Activated CD4-positive, alpha-beta T cell treated with anti-CD3 and anti-CD28 coated beads, Interleukin-2, amount 50 U/mL, for 4 hours (primary cell): Measurements from ENCODE around the gene HACD1.

Source experiments
- DNase-seq, 2 experiments: peaks; one replicate each; pipeline ENCODE4 v3.0.0-alpha.2; 2020

The HACD1 gene, protein sequence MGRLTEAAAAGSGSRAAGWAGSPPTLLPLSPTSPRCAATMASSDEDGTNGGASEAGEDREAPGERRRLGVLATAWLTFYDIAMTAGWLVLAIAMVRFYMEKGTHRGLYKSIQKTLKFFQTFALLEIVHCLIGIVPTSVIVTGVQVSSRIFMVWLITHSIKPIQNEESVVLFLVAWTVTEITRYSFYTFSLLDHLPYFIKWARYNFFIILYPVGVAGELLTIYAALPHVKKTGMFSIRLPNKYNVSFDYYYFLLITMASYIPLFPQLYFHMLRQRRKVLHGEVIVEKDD

GRCh38 chr10:17617031-17617911, at the start of gene HACD1:
TSS of gene HACD1 (minus strand) at chr10:17617374. CDS start at chr10:17617339, 35 bp downstream.
- peak; percentile 23 to 38 for DNase-seq

DNA sequence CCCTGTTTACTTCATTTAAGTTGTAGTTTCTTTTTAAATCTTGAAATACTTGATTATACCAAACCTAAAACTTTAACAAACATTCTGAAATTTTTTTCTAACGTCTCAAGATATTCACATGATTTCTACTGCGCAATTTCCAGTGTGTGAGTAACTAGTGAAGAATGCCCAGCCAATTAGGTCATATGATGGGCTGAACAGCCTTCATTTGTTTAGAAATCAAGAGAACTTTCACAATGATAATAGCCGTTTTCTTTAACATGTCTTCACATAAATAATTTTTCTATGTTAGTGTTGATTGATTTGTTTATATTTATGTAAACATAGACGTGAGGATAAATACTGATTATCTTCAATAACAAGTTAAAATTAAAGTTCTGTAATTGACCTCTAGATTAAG, 48.6 kb upstream of the HACD1 start:
- DNase-seq, result no peak

GRCh38 chr10:17663450-17663849, 46.3 kb upstream of the HACD1 start:
- no peak for DNase-seq

GRCh38 chr10:17662193-17663138, 45.3 kb upstream of the HACD1 start:
- no peak for DNase-seq

DNA sequence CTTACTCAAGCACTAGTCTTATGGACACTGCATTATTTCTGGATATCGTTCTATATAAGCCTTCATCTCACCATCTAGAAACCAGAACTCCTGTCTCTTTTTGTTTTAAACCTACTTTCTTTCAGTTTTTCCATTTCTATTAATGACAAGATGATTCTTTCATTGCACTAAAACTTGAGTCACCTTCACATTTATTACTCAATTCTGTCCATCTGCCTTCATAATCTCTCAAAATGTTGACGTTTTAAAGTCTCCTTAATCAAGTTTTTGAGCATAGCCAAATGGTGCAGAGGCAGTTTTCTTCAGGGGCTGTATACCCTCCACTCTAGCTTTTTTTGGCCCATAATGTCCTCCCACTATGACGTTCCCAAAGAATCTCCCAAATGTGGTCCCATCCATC, 44.3 kb upstream of the HACD1 start:
- no peak for DNase-seq

- no peak for DNase-seq
Measured at GRCh38 chr10:17660921-17661320, 43.7 kb upstream of the HACD1 start.

- DNase-seq, result no peak
Measured at GRCh38 chr10:17659365-17659764, 42.2 kb upstream of the HACD1 start.

DNA sequence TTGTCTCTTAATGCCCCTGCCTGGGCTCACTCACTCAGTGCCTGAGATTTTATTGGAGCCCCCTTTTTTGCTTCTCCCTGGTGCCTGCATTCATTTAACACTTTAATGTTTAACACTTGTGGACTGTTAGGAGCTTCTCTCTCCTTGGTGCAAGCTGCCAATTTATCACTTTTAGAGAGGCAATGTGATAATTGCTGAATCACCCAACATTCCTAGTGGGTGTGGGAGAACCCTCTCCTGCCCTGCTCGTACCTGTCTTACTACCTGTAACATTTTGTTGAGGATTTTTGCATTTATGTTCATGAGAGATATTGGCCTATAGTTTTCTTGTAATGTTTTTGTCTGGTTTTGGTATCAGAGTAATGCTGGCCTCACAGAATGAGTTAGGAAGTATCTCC, 39.9 kb upstream of the HACD1 start:
- DNase-seq, result no peak

DNA sequence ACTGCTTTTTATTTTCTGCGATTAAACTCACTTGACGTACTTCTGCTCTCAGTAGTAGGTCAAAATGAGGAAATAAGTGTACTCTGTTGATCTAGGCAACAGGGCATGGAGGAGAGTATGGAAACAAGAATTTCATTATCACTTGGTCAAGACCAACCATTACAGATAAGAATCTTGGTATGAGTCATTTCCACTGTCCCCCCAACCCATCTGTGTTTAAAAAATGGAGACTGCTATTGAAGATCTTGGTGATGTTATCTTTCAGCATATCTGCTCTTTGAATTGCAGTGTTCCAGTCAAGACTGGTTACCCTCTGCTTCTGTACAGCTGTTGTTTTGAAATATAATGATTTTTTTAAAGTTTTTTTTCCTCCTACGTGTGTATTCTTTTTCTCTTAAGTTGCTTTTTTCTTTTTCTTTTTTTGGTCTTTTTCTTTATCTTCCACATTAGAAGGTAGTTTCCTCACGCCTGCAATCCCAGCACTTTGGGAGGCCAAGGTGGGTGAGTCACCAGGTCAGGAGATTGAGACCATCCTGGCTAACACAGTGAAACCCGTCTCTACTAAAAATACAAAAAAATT, 38.5 kb upstream of the HACD1 start:
- DNase-seq, result no peak

GRCh38 chr10:17655009-17655408, 37.8 kb upstream of the HACD1 start:
- no peak for DNase-seq

DNA sequence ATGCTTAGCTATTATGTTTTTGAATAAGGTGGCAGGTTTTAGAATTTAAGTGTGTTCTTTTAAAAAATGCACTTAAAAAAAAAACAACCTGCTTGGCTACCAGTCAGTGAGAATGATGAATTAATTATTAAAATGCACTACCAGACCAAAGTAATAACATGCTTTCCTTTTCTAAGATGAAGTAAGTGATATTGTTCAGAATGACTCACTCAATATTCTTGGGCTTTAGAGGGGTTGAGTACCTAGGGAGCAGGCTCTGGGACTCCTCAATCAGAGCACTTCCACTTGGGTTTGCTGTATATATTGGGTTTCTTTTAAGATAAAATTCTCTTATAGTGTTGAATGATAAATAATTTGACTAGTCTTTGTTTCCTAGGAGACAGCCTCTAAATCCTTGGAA, 35.4 kb upstream of the HACD1 start:
- no peak for DNase-seq

DNA sequence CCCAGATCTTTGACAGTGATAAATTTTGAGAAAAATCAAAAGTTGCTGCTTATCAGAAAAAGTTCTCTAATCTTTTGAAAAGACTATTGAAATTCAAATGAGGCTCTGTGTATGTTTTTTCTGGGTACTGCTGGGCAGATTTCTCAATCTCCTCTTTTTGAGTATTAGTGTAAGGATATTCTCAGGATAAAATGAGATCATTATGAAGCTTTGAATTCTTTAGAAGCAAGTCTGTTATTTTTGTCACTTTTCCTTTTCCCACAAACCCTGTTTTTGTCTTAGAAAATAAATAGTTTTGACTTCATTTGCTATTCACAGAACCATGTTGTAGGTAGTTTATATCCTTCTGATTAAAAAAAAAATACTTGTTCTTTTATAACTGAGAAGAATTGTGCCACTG, 34.7 kb upstream of the HACD1 start:
- no peak for DNase-seq

- DNase-seq, result no peak
Measured at GRCh38 chr10:17650416-17650815, 33.2 kb upstream of the HACD1 start.

GRCh38 chr10:17649836-17650235, 32.7 kb upstream of the HACD1 start:
- DNase-seq, result no peak

DNA sequence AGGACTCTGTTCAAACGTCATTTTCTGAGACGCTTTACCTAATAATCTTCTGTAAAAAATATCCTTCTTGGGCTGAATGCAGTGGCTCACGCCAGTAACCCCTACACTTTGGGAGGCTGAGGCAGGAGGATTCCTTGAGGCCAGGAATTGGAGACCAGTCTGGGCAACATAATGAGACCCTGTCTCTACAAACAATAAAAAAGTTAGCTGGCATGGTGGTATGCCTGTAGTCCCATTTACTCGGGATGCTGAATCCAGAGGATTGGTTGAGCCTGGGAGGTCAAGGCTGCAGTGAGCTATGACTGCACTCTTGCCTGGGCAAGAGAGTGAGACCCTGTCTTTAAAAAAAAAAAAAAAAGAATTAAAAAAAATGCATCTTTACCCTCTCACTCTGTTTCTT, 31.9 kb upstream of the HACD1 start:
- DNase-seq, result no peak

DNA sequence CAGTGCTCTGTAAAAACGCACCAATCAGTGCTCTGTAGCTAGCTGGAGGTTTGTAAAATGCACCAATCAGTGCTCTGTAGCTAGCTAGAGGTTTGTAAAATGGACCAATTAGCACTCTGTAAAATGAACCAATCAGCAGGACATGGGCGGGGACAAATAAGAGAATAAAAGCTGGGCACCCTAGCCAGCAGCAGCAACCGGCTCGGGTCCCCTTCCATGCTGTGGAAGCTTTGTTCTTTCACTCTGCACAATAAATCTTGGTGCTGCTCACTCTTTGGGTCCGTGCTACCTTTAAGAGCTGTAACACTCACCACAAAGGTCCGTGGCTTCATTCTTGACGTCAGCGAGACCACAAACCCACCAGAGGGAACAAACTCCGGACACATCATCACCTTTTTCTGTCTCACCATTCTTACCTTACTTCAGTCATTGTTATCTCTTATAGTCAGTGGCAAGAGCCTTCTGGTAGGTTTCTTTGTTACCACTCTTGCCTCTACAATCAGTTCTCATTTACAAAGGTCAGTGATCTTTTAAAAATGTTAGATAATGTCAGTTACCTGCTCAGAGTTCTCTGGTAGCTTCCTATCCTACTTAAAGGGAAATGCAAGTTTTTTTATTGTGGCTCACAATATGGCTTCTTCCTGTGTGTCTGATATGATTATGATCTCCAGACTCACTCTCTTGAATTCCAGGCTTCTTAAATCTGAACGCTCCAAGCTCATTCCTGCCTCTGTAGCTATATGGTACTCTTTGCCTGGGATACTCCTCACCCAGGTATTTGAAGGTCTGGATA, 31.3 kb upstream of the HACD1 start:
- peak in 1 of 2 experiments; percentile 13 for DNase-seq

DNA sequence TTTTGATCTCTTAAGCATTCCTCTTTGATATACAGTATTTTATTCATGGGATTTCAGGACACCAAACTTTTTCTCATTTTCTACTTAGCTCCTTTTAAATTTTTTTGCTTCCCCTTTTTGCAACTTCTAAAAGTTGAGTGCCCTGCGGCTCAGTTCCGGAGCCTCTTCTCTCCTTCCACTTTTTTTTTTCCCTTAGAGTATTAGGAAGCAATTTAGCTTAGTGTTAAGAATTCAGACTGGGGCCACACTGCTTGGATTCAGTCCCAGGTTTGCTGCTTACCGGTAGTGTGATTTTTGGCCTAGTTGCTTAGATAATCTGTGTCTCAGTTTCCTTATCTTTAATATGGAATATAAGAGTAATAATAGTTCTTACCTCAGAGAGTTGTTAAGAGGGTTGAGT, 30.2 kb upstream of the HACD1 start:
- no peak for DNase-seq

DNA sequence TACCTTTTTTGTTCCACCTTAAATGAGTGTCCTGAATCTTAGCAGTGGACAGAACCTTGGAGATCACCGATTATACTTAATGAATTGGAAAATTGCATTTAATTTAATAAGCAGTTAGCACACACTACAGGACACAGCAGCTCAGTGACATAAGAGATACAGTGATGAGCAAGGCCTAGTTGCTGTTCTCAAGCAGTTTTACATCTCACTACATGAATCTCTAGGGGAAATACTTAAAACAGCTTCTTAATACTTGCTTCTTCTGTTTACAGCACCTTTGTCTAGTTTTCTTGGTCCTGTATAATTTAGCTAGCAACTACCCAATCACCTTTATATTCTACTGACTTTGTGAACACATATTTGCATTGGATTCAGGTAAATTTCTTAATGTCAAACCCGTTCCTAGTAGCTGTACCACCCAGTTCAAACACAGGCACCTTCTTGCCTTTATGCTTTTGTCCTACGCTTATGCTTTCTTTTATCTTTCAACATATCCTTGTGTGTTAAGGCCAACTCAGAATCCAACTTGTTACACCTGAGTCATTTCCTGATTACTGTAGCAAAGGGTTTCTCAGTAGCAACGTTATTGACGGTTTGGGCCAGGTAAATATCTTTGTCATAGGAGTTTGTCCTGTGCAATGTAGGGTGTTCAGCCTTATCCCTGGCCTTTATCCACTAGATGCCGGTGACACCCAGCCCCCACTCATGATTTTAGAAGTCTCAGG, 28.6 kb upstream of the HACD1 start:
- DNase-seq, result no peak

DNA sequence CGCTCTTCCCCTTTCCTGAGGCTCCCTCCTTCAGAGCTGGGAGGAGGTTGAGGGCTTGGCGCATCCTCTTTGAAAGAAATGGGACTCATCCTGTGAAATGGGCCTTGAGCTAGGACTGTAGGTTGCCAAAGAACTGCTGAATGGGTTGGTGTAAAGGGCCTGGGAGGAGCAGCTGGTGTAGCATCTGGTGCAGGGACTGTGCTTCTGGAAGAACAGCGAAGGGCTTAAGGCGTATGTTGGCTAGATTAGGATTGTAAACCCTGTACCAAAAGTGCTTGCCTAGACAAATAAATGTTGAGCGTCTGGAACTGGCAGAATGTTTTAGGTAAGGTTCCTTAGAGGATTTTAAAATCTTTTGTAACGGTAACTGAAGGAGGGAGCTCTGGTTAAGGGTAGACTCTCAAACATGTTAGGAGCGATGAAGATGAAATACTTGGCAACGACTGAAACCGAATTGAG, 27.3 kb upstream of the HACD1 start:
- DNase-seq, result no peak

DNA sequence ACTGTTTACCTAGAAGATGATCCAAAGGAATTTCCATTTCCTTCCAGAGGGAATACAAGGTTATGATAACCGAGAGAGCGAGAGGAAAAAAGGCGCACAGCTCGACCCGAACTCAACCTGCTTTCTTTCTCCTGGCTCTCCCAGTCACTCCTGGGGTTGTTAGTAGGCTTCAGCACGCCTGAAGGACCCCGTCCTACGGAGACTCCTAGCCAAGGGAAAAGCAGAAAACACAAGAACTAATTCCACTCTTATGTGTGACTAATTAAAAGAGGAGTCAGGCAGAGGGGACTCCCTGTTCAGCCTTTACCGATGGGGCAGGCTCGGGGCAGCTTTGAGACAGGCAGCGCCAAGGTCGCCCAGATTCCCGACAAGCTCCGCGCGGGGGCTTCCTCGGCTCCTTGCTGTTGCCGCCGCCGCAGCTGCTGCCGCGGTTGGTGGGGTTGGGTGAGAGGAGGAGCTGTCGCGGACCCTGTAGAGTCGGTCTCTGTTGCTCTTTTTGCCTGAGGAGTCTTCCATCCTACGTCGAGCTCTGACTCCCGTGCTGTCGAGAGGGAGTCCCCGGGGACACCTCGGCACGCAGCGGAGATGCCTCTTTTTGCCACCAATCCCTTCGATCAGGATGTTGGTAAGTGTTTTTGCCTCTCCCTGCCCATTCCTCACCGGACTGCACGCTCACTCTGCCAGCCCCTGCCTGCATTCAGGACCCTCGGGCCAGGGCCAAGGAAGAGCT, 26.7 kb upstream of the HACD1 start, which contains the start of gene STAM:
Gene STAM, plus strand, starts transcription at position 397 of the 730 bp plus-strand sequence. Its CDS starts 189 bp downstream, at position 586.
- DNase-seq, result peak; percentile 89 to 93
